Lung microvascular endothelial cell (primary cell): ENCODE results near the gene DROSHA. TPM values are rescaled to one million over a fixed set of nuclear protein-coding genes. Genes with fewer than 3 reads are reported as not detected.
A peak's percentile ranks its signal among the peaks of the same experiment; 100 is the strongest.

Source experiments
- DNase-seq, 2 donors: peaks; one replicate each; pipeline versions ENCODE4 v3.0.0 to v3.0.0-alpha.2; 2010; ENCODE audit warnings: low read depth in 2 of 2
- total RNA-seq: library from RNA; depleted of rRNA; stranded (reverse); fragments of >200 nt; gene quantifications from 2 replicates; pipeline ENCODE4 v1.2.1, GENCODE V29; 2014

Gene DROSHA
- total RNA-seq, 1 donor from 2014 or later, result 43.7 TPM

GRCh38 chr5:31523041-31523440 lies 8.9 kb downstream of the DROSHA start:
- no peak for DNase-seq

- no peak for DNase-seq
These were observed 15.1 kb downstream of the DROSHA start for GRCh38 chr5:31516802-31517201.

- DNase-seq, result no peak
These were observed 20.6 kb downstream of the DROSHA start for GRCh38 chr5:31511305-31511704.

DNA sequence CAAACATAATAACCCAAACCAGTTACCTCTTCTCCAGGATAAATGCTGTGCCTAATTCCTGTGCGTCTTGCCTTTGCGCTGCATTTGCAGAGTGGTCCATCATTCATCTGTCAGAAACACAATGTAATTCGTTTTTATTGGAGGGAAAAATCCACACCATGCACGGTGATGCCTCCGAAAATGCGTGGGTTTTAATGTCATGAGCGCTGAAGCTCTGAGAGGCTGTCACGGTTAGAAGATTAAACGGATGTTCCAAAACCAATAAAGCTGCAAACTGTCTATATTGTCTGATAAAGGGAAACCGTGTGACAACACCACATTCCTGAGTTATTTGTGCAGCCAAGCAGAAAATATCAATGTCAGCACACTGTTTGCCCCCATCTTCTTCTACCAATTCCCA lies 27.4 kb downstream of the DROSHA start:
- no peak for DNase-seq

- no peak for DNase-seq
These were observed 29.4 kb downstream of the DROSHA start for GRCh38 chr5:31502506-31502905.

DNA sequence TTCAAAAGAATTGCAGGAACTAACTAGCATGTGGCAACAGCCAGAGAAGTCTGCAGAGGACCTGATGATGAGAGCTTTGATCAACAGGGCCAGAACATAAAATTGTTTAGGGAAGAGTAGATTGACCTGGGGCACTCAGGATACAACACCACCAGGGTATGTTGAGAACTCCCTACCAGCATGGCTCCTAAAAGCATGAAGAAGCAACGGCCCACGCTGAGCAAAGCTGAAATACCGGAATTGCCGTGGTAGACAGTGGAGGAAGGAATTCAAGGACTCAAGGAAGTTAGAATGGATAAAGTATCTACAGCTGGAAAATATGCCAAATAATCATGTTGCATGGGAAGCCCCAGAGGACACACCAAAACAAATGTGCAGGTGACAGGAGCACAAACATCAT lies 31.6 kb downstream of the DROSHA start:
- DNase-seq, result no peak

DNA sequence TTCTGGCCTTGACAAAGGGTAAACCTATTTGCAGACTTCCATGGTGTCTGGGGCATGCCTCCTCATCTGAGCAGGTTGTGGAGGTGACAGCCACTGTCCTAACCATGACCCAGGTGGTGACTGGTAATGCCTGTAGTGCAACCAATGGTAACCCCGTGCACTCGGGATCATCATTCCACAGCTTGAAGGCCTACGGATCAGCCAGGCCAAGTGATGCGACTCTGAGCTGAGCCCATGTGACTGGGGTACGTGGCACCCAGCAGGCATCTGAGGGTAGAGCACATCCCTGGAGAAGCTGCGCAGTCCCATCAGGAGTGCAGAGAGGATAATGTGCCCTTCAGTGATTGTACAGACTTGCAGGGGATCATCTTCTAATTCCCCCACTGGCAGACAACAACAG lies 35.0 kb downstream of the DROSHA start:
- DNase-seq, result no peak

DNA sequence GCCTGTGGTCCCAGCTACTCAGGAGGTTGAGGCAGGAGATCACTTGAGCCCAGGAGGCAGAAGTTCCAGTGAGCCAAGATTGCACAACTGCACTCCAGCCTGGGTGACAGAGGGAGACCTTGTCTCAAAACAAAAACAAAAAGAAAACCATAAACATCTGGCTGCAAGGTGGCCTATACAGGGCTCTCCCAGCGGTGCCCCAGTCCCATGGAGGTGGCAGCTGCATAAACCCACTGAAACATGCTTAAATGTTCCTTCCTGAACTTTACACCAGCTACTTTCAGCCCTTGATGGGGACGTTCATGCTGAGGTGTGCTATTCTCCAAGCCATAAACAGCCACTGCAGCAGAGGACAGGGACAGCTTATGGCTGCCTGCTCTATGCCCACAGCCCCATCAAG lies 35.6 kb downstream of the DROSHA start:
- no peak for DNase-seq

GRCh38 chr5:31495336-31495735 lies 36.6 kb downstream of the DROSHA start:
- DNase-seq, result no peak

DNA sequence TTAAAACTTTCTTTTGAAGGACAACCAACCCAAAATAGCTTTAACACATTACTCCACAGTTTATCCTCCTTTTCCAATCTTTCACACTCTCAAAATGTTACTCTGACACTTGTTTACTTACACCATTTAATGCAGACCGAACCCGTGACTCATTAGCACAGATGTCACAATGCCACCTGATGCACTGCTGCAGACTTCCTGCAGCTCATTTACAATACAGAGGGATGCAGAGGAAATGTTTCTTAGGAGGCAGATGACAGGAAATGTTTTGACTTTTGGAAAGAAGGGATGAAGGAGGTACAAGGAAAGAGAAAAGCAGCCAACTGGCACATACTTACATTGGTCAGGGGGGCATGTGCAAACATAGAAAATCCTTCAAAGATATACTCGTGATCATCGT lies 39.0 kb downstream of the DROSHA start:
- peak; percentile 84 to 90 for DNase-seq

DNA sequence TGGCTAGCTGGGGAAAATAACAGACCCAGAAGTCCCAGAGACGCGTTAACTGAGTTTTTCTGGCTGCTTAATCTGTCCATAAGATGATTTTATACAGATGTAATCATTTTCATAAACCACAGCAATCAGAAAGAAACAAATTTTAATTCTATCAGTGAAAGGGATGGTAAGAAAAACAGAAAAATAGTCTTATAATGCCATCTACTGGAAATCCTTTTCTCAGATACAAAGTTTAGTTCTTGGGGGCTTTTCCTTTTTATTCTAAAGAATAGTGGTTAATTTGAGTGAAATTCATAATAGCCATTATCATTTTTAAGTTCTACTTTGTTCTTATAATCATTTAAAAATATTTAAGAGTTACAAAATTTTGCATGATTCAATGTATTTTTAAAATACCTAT lies 44.4 kb downstream of the DROSHA start:
- DNase-seq, result peak in 1 of 2 donors; percentile 20

DNA sequence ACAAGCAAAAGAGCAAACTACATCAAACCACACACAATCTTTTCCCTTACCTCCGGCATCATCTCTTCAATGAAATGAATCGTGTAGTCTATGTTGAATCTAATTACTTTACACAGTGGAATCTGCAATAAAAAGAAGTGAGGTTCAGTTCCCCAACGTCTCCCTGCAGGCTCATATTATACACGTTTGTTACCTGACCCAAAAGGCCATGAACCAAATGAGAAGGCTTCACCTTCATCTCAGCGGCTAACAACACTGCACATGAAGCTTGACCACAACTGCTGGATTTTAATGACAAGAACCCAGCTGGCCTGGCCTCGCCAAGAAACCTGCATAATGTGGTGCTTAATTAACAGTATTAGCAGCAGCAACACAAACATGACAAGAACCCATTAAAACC lies 45.5 kb downstream of the DROSHA start:
- DNase-seq, result no peak

DNA sequence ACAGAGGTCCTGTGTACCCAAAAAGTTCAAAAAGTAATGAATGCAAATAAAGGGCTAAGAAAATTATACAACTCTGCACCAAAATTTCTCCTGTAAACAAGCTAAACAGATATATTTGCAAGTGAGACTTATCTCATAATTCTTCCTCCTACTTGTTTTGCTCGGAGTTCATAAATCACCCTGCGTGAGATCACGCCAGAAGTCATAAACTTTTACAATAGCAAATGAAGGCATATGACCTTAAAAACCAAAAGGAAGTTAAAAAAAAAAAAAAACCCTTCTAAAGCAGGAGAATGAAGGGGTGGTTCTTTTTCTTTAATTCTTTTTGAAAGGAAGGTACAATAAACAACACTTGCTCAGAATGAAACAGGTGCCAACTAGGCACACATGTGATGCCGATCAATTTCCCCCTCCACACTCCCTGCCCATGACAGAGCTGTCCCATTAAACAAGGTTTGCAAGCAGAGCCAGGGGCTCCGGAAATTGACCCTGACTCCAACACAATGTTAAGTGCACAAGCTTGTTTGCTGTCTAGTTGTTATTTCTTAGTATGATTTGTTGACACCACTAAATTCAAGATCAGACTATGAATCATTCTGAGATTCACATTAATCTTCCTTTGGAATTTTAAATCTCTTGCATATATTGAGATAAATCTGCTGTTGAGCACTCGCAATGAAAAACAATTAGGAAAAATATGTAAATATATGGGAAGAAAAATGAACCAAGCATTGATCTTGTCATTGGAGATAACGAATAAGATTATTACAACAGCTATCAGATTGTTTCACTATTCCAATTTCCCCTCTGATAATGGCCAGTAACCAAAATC lies 46.3 kb downstream of the DROSHA start:
- peak; percentile 62 to 76 for DNase-seq

GRCh38 chr5:31481531-31482165 lies 50.2 kb downstream of the DROSHA start:
- DNase-seq, result no peak

DNA sequence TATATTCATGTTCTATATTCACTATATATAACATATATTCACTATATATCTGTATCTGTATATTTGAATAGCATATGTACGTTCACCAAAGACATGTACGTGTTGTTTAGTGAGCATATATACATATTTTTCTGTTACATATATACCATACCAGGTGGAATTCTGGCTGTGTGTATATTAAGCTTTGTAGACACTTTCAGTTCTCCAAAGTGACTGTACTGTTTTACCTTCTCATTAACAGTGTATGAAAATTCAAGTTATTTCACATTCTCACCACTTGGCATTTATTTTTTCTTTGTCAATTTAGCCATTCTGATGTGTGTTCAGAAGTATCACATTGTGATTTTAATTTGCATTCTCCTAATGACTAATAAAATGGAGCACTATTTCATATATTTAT lies 52.2 kb downstream of the DROSHA start:
- no peak for DNase-seq

- no peak for DNase-seq
These were observed 53.0 kb downstream of the DROSHA start for GRCh38 chr5:31478901-31479300.

DNA sequence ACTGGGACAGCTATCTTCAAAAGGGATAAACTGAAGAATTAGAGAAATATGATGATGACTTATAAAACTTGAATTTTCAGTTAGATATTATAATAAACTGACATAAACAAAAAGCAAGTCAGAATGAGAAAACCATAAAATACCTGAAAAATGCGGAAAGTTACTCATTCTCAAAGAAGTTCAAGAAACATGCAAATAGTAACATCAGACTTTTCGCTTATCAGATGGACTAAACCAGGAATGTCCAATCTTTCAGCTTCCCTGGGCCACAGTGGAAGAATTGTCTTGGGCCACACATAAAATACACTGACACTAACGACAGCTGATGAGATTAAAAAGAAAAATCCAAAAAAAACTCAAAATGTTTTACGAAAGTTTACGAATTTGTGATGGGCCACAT lies 53.9 kb downstream of the DROSHA start:
- DNase-seq, result no peak

DNA sequence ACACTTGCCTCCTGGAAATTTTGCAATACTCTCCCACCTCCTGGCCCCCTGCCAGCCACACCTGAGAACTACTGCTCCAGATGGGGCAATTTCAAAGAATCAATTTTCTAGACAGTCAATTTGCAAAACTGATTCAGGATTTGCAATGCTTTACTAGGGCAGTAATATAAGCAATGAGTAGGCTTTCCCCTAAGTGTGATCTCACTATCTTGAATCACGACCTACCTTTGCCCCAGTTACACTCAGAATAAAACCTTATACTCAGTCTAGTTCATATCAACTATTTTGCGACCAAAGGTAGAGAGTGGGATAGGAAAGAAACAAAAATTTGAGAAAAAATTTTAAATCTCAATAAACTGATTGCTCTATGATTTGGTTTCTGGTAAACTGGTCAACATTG lies 54.4 kb downstream of the DROSHA start:
- no peak for DNase-seq

GRCh38 chr5:31476738-31477141 lies 55.2 kb downstream of the DROSHA start:
- DNase-seq, result peak in 1 of 2 donors; percentile 57

DNA sequence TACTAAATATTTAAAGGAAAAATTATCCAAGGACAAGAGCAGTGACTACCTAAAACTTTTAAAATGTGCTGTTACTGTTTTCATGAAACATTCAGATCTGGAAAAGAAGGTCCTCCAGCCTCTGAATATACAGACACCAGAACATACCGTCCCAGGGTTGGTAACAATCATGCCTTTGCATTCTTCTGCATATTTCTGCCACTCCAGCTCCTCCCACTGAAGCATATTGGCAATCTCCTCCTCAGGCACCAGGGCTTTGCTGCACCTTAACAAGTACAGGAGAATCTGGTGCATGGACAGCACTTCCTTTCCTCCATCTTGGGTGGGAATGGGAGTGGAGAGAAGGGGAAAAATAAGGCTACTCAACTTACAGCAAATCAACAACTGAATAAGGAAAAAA lies 60.0 kb downstream of the DROSHA start:
- DNase-seq, result no peak

GRCh38 chr5:31471040-31471439 lies 60.9 kb downstream of the DROSHA start:
- DNase-seq, result no peak

DNA sequence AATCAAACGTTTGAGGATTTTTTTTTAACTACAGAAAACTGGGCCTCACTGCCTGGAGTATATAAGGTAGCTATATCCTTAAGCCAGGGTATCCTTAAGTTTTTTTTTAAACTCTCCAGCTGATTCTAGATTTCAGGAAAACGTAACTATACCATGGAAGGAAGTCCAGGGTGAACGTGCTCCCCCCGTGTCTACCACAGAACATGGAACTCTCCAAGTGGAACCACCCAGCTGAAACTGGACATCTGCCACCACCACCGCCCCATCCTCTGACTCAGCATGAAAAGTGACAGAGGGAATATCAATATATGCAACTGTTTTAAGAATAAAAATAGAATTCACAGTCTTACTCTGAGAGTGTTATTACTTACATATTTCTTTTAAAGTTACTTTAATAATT lies 61.3 kb downstream of the DROSHA start:
- peak; percentile 65 to 80 for DNase-seq

GRCh38 chr5:31469886-31470285 lies 62.0 kb downstream of the DROSHA start:
- no peak for DNase-seq
